Activated CD8-positive, alpha-beta memory T cell treated with anti-CD3 and anti-CD28 coated beads, Interleukin-2, amount 50 U/mL, for 1 hour (primary cell): ENCODE measurements around the gene ITPR2.
"Not testable (repeated sequence)": the region's sequence is repeated elsewhere in the genome, so short reads cannot be mapped to it uniquely, and the experiment has no call there.

ENCODE experiments used
- DNase-seq: peaks from one replicate; pipeline ENCODE4 v3.0.0-alpha.2; 2020; ENCODE audit errors: extremely low read depth

Gene ITPR2

GRCh38 chr12:26730481-26731350, 102.3 kb downstream of the ITPR2 start:
- DNase-seq: no peak

- not testable (repeated sequence) for DNase-seq
Measured at GRCh38 chr12:26729137-26729671, 103.8 kb downstream of the ITPR2 start.

- no peak for DNase-seq
Measured at GRCh38 chr12:26728205-26729050, 104.6 kb downstream of the ITPR2 start.

GRCh38 chr12:26727482-26728204, 105.4 kb downstream of the ITPR2 start:
- no peak for DNase-seq

GRCh38 chr12:26726956-26727355, 106.0 kb downstream of the ITPR2 start:
- DNase-seq: no peak

- no peak for DNase-seq
Measured at GRCh38 chr12:26725276-26725916, 107.6 kb downstream of the ITPR2 start.

GRCh38 chr12:26724309-26724702, 108.7 kb downstream of the ITPR2 start:
- no peak for DNase-seq

GRCh38 chr12:26723379-26724308, 109.3 kb downstream of the ITPR2 start:
- DNase-seq: no peak

- no peak for DNase-seq
Measured at GRCh38 chr12:26721800-26722199, 111.2 kb downstream of the ITPR2 start.

- DNase-seq: no peak
Measured at GRCh38 chr12:26719852-26720251, 113.1 kb downstream of the ITPR2 start.

- no peak for DNase-seq
Measured at GRCh38 chr12:26717757-26718156, 115.2 kb downstream of the ITPR2 start.

- DNase-seq: no peak
Measured at GRCh38 chr12:26715232-26715631, 117.8 kb downstream of the ITPR2 start.

- no peak for DNase-seq
Measured at GRCh38 chr12:26713885-26714383, 119.1 kb downstream of the ITPR2 start.

- DNase-seq: no peak
Measured at GRCh38 chr12:26712892-26713291, 120.1 kb downstream of the ITPR2 start.

- DNase-seq: no peak
Measured at GRCh38 chr12:26711569-26711968, 121.4 kb downstream of the ITPR2 start.

- DNase-seq: no peak
Measured at GRCh38 chr12:26711072-26711471, 121.9 kb downstream of the ITPR2 start.

GRCh38 chr12:26705851-26706250, 127.1 kb downstream of the ITPR2 start:
- DNase-seq: no peak

GRCh38 chr12:26704684-26705460, 128.1 kb downstream of the ITPR2 start:
- DNase-seq: no peak

GRCh38 chr12:26704214-26704613, 128.8 kb downstream of the ITPR2 start:
- DNase-seq: no peak
